SK-N-SH (cell line): ENCODE results near the gene GPR75. TPM values are rescaled to one million over a fixed set of nuclear protein-coding genes. Genes with fewer than 3 reads are reported as not detected.
A peak's percentile ranks its signal among the peaks of the same experiment; 100 is the strongest.

ENCODE experiments used
- CTCF ChIA-PET: fragments of 300-600, 350-600 bp; formaldehyde crosslinking; extraction: SDS; loops from one replicate; lab custom pipeline; 2021; lab: Yijun Ruan, JAX
- POLR2A ChIA-PET: fragments of 350-600 bp; sonication (Branson Sonifier 250); formaldehyde crosslinking; extraction: SDS; loops from one replicate; lab custom pipeline; 2020; ENCODE audit warnings: antibody characterized with exemption, inconsistent platforms; lab: Yijun Ruan, JAX
- DNase-seq: peaks from one replicate; pipeline ENCODE4 v3.0.0; 2012
- H2AFZ ChIP-seq: fragments of 200-600 bp; sonication (generic); 2 replicates; pipeline ENCODE4 v1.8.1; 2016; ENCODE audit warnings: antibody characterized with exemption, mild to moderate bottlenecking, low read depth
- H3F3A ChIP-seq: fragments of 200-600 bp; sonication (generic); replicated peaks from 2 replicates; pipeline ENCODE3; 2016; ENCODE audit warnings: antibody characterized with exemption, mild to moderate bottlenecking; ENCODE audit not compliant: insufficient read depth
- H3K27ac ChIP-seq, 2 experiments: fragments of 200-500 bp in 1 of 2; fragments of 200-600 bp in 1 of 2; sonication (Bioruptor generic) in 1 of 2; sonication (generic), shearing (Covaris generic) in 1 of 2; 2 replicates each; pipeline versions ENCODE4 v1.5.1 to v1.6.1; 2014 to 2016; ENCODE audit warnings: low read depth in 2 of 2, inconsistent platforms in 1 of 2, low read length in 1 of 2, mild to moderate bottlenecking in 1 of 2, mixed read lengths in 1 of 2
- H3K27me3 ChIP-seq: fragments of 200-600 bp; sonication (generic), shearing (Covaris generic); 2 replicates; pipeline ENCODE4 v1.6.1; 2016; ENCODE audit warnings: mixed run types; ENCODE audit not compliant: insufficient read depth
- H3K36me3 ChIP-seq, 2 experiments: fragments of 200-500 bp in 1 of 2; fragments of 200-600 bp in 1 of 2; sonication (Bioruptor generic) in 1 of 2; sonication (generic) in 1 of 2; replicated peaks in 1 of 2; 2 replicates each; pipeline versions ENCODE3 to v1.5.1; 2014 to 2016; ENCODE audit warnings: low read length in 1 of 2, mild to moderate bottlenecking in 1 of 2; ENCODE audit not compliant: insufficient read depth in 2 of 2, control insufficient read depth in 1 of 2
- H3K4me1 ChIP-seq, 2 experiments: fragments of 200-500 bp in 1 of 2; fragments of 200-600 bp in 1 of 2; sonication (Bioruptor generic) in 1 of 2; sonication (generic), shearing (Covaris generic) in 1 of 2; 2 replicates each; pipeline versions ENCODE4 v1.5.1 to v1.6.1; 2014 to 2016; ENCODE audit warnings: low read depth in 1 of 2, low read length in 1 of 2, mixed run types in 1 of 2; ENCODE audit not compliant: insufficient read depth in 2 of 2, control insufficient read depth in 1 of 2
- H3K4me2 ChIP-seq: fragments of 200-600 bp; sonication (generic), shearing (Covaris generic); 2 replicates; pipeline ENCODE4 v1.6.1; 2017; ENCODE audit warnings: mixed run types
- H3K4me3 ChIP-seq, 2 experiments: fragments of 200-500 bp in 1 of 2; fragments of 200-600 bp in 1 of 2; sonication (Bioruptor generic) in 1 of 2; sonication (generic), shearing (Covaris generic) in 1 of 2; 2 replicates each; pipeline versions ENCODE4 v1.5.1 to v1.8.1; 2014 to 2016; ENCODE audit warnings: low read depth in 2 of 2, inconsistent platforms in 1 of 2, low read length in 1 of 2, mild to moderate bottlenecking in 1 of 2, mixed read lengths in 1 of 2, moderate library complexity in 1 of 2
- H3K79me2 ChIP-seq: fragments of 200-600 bp; sonication (generic); 2 replicates; pipeline ENCODE4 v1.8.1; 2017; ENCODE audit warnings: mild to moderate bottlenecking; ENCODE audit not compliant: insufficient read depth
- H3K9ac ChIP-seq: fragments of 200-600 bp; sonication (generic); 2 replicates; pipeline ENCODE4 v1.6.1; 2017; ENCODE audit warnings: mixed run types
- H3K9me2 ChIP-seq: fragments of 200-600 bp; sonication (generic); 2 replicates; pipeline ENCODE4 v1.6.1; 2017; ENCODE audit warnings: mixed run types
- H3K9me3 ChIP-seq: fragments of 200-600 bp; sonication (generic); 2 replicates; pipeline ENCODE4 v1.6.1; 2017; ENCODE audit warnings: mixed run types, mild to moderate bottlenecking, moderate library complexity
- H4K20me1 ChIP-seq: fragments of 200-600 bp; sonication (generic); 2 replicates; pipeline ENCODE4 v1.6.1; 2017; ENCODE audit warnings: mild to moderate bottlenecking, mixed run types; ENCODE audit not compliant: insufficient read depth
- CHD2 ChIP-seq: fragments of 150-350 bp; IDR thresholded peaks from 2 replicates; pipeline ENCODE4 v1.6.1; 2018; ENCODE audit warnings: low read length; ENCODE audit not compliant: partially characterized antibody
- EZH2phosphoT487 ChIP-seq: fragments of 200-600 bp; sonication (generic); IDR thresholded peaks from 2 replicates; pipeline ENCODE4 v1.6.1; 2017; ENCODE audit warnings: low read depth, mixed run types, mild to moderate bottlenecking, antibody characterized with exemption, moderate library complexity, borderline replicate concordance
- FOXJ3 ChIP-seq: sonication (generic); formaldehyde crosslinking; IDR thresholded peaks from 2 replicates; pipeline ENCODE4 v1.5.1; 2020; ENCODE audit warnings: mild to moderate bottlenecking, missing genetic modification reagents
- FOXM1 ChIP-seq: IDR thresholded peaks from 2 replicates; pipeline ENCODE4 v1.4.0; 2012; ENCODE audit warnings: low read depth, mild to moderate bottlenecking
- MEF2A ChIP-seq: IDR thresholded peaks from 2 replicates; pipeline ENCODE4 v1.4.0; 2012; ENCODE audit warnings: low read depth, borderline replicate concordance
- NRF1 ChIP-seq: IDR thresholded peaks from 2 replicates; pipeline ENCODE4 v1.6.1; 2012; ENCODE audit warnings: low read depth, mild to moderate bottlenecking, low read length
- POLR2AphosphoS5 ChIP-seq: IDR thresholded peaks from 2 replicates; pipeline ENCODE4 v1.6.1; 2012; ENCODE audit warnings: low read depth, low read length
- RAD21 ChIP-seq: IDR thresholded peaks from 2 replicates; pipeline ENCODE4 v1.6.1; 2012; ENCODE audit warnings: mild to moderate bottlenecking, low read length
- RFX5 ChIP-seq: IDR thresholded peaks from 2 replicates; pipeline ENCODE4 v1.6.1; 2012; ENCODE audit warnings: mild to moderate bottlenecking, improper control_type of control experiment, low read length
- SMC3 ChIP-seq: IDR thresholded peaks from 2 replicates; pipeline ENCODE4 v1.6.1; 2012; ENCODE audit warnings: low read depth, low read length, improper control_type of control experiment
- WGBS: methylation state at CpG from one replicate; pipeline ENCODE4 v1.1.6; 2017; ENCODE audit warnings: low lambda C conversion rate; 5-methylcytosine and 5-hydroxymethylcytosine counted together
- polyA plus RNA-seq, 3 experiments: library from polyadenylated mRNA; depleted of rRNA; stranded (reverse); fragments of >200 nt; gene quantifications; 2 replicates each; pipeline ENCODE4 v1.2.3, GENCODE V29; 2012
- TF ChIP-seq, protein P1 (sequence below): IDR thresholded peaks from 2 replicates; pipeline ENCODE4 v1.4.0; 2012; ENCODE audit warnings: low read depth, borderline replicate concordance
- TF ChIP-seq, protein P2 (sequence below): IDR thresholded peaks from 2 replicates; pipeline ENCODE4; 2012
- TF ChIP-seq, protein P3 (sequence below): IDR thresholded peaks from 2 replicates; pipeline ENCODE4 v1.4.0; 2012; ENCODE audit warnings: low read depth, borderline replicate concordance
- TF ChIP-seq, protein P4 (sequence below): fragments of 150-350 bp; IDR thresholded peaks from 2 replicates; pipeline ENCODE4 v1.6.1; 2017; ENCODE audit warnings: antibody characterized with exemption, low read length, low read depth, borderline replicate concordance

GPR75 gene
- polyA plus RNA-seq, 1 of the 3 experiments (the other 2 are of a cell fraction), result 1.8 TPM

DNA sequence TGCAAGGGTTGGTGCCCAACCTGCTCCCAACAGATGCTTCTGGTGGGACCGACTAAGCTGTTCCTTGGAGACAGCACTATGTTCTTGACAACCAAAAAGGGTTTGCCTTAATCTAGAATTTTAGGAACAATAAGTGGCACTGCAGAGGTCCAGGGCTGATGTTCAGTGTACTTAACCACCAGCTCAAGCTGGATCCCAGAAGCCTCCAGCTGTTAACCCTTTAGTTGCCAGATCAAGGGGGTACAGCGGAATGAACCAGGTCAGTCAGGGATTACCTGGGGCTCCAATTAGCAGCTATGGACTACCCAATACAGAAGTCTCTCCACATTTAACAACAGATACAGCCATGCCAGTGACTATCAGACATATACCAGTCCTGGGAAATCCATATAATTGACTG, 3.5 kb downstream of the GPR75 start:
- Histone ChIP-seq H3K4me1 (no peaks in the 10 kb centered on the region), H4K20me1 (no peaks in the 10 kb centered on the region), H3K9me3 (no peaks in the 10 kb centered on the region), H3K79me2 (no peaks in the 10 kb centered on the region), H3K27me3 (no peaks in the 10 kb centered on the region), H3K27ac (no peak overlapping the region), H3F3A (no peaks in the 10 kb centered on the region), H3K9ac (no peak overlapping the region), H3K4me3 (no peak overlapping the region), H3K9me2 (no peaks in the 10 kb centered on the region), H3K4me2 (no peak overlapping the region), H2AFZ (no peak overlapping the region), H3K36me3 (peaks cover 21 to 32% of the 10 kb centered on the region in 2 experiments)
- ChIA-PET CTCF (no interaction called here), POLR2A (no interaction called here)
- DNase-seq, result peak; percentile 25
- WGBS, result 90% methylated on average over 2 of the region's 2 CpGs
- TF ChIP-seq, protein P1, sequence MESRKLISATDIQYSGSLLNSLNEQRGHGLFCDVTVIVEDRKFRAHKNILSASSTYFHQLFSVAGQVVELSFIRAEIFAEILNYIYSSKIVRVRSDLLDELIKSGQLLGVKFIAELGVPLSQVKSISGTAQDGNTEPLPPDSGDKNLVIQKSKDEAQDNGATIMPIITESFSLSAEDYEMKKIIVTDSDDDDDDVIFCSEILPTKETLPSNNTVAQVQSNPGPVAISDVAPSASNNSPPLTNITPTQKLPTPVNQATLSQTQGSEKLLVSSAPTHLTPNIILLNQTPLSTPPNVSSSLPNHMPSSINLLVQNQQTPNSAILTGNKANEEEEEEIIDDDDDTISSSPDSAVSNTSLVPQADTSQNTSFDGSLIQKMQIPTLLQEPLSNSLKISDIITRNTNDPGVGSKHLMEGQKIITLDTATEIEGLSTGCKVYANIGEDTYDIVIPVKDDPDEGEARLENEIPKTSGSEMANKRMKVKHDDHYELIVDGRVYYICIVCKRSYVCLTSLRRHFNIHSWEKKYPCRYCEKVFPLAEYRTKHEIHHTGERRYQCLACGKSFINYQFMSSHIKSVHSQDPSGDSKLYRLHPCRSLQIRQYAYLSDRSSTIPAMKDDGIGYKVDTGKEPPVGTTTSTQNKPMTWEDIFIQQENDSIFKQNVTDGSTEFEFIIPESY, result no peak
- TF ChIP-seq MEF2A, result no peak
- no peak for TF ChIP-seq POLR2AphosphoS5
- TF ChIP-seq, protein P2, sequence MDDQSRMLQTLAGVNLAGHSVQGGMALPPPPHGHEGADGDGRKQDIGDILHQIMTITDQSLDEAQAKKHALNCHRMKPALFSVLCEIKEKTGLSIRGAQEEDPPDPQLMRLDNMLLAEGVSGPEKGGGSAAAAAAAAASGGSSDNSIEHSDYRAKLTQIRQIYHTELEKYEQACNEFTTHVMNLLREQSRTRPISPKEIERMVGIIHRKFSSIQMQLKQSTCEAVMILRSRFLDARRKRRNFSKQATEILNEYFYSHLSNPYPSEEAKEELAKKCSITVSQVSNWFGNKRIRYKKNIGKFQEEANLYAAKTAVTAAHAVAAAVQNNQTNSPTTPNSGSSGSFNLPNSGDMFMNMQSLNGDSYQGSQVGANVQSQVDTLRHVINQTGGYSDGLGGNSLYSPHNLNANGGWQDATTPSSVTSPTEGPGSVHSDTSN, result no peak
- TF ChIP-seq, protein P3, sequence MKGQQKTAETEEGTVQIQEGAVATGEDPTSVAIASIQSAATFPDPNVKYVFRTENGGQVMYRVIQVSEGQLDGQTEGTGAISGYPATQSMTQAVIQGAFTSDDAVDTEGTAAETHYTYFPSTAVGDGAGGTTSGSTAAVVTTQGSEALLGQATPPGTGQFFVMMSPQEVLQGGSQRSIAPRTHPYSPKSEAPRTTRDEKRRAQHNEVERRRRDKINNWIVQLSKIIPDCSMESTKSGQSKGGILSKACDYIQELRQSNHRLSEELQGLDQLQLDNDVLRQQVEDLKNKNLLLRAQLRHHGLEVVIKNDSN, result no peak
- TF ChIP-seq EZH2phosphoT487, result no peak
- TF ChIP-seq SMC3, result no peak
- TF ChIP-seq, protein P4, sequence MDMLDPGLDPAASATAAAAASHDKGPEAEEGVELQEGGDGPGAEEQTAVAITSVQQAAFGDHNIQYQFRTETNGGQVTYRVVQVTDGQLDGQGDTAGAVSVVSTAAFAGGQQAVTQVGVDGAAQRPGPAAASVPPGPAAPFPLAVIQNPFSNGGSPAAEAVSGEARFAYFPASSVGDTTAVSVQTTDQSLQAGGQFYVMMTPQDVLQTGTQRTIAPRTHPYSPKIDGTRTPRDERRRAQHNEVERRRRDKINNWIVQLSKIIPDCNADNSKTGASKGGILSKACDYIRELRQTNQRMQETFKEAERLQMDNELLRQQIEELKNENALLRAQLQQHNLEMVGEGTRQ, result no peak
- no peak for TF ChIP-seq NRF1
- no peak for TF ChIP-seq RFX5
- TF ChIP-seq FOXM1, result no peak
- no peak for TF ChIP-seq RAD21
- no peak for TF ChIP-seq CHD2
- TF ChIP-seq FOXJ3 (CRISPR knock-in tag), result no peak
